CD8-positive, alpha-beta memory T cell (primary cell): Measurements from ENCODE around the gene TERB1. TPM values are rescaled to one million over a fixed set of nuclear protein-coding genes. Genes with fewer than 3 reads are reported as not detected.

Source experiments
- CTCF ChIA-PET: fragments of 350-600 bp; sonication (Branson Sonifier 250); formaldehyde crosslinking; loops from one replicate; lab custom pipeline; 2021; ENCODE audit warnings: antibody characterized with exemption; lab: Charles Lee
- POLR2A ChIA-PET: fragments of 350-600 bp; sonication (Branson Sonifier 250); formaldehyde crosslinking; loops from one replicate; lab custom pipeline; 2021; ENCODE audit warnings: antibody characterized with exemption; lab: Charles Lee
- DNase-seq, 5 donors: peaks; one replicate each; pipeline versions ENCODE4 v3.0.0 to v3.0.0-alpha.2; 2020 to 2022; ENCODE audit warnings: mixed read lengths in 1 of 5
- H3K27ac ChIP-seq: one replicate; pipeline ENCODE4 v1.7.0; 2013; ENCODE audit warnings: low read depth, mild to moderate bottlenecking, low read length, moderate library complexity
- H3K27me3 ChIP-seq: 2 replicates; pipeline ENCODE4 v1.7.0; 2013; ENCODE audit warnings: low read length, mild to moderate bottlenecking; ENCODE audit not compliant: insufficient read depth, poor library complexity, severe bottlenecking
- H3K36me3 ChIP-seq: 2 replicates; pipeline ENCODE4 v1.7.0; 2013; ENCODE audit warnings: mild to moderate bottlenecking, low read length, moderate library complexity; ENCODE audit not compliant: insufficient read depth
- H3K4me1 ChIP-seq: 2 replicates; pipeline ENCODE4 v1.7.0; 2013; ENCODE audit warnings: mild to moderate bottlenecking, low read length, moderate library complexity; ENCODE audit not compliant: insufficient read depth
- H3K4me3 ChIP-seq: 2 replicates; pipeline ENCODE4 v1.7.0; 2013; ENCODE audit warnings: mild to moderate bottlenecking, low read length
- H3K9me3 ChIP-seq: 2 replicates; pipeline ENCODE4 v1.7.0; 2013; ENCODE audit warnings: mild to moderate bottlenecking, low read length
- H3K27ac Mint-ChIP-seq, 8 donors: one replicate each; pipeline ENCODE4 v1.8.0; 2020 to 2021; ENCODE audit warnings: mixed read lengths in 8 of 8, mild to moderate bottlenecking in 6 of 8, inconsistent platforms in 3 of 8, moderate library complexity in 3 of 8
- H3K27me3 Mint-ChIP-seq, 2 donors: one replicate each; pipeline ENCODE4 v1.8.0; 2020 to 2021; ENCODE audit warnings: mixed read lengths in 2 of 2, mild to moderate bottlenecking in 1 of 2, moderate library complexity in 1 of 2
- H3K36me3 Mint-ChIP-seq, 3 donors: one replicate each; pipeline ENCODE4 v1.8.0; 2020 to 2021; ENCODE audit warnings: mixed read lengths in 3 of 3, inconsistent platforms in 1 of 3, mild to moderate bottlenecking in 1 of 3
- H3K4me1 Mint-ChIP-seq, 3 donors: one replicate each; pipeline ENCODE4 v1.8.0; 2020 to 2021; ENCODE audit warnings: mixed read lengths in 3 of 3, inconsistent platforms in 1 of 3, mild to moderate bottlenecking in 1 of 3
- H3K4me3 Mint-ChIP-seq, 7 donors: one replicate each; pipeline ENCODE4 v1.8.0; 2020 to 2021; ENCODE audit warnings: mixed read lengths in 7 of 7, mild to moderate bottlenecking in 6 of 7, moderate library complexity in 4 of 7, inconsistent platforms in 2 of 7
- H3K9me3 Mint-ChIP-seq, 5 donors: one replicate each; pipeline ENCODE4 v1.8.0; 2020 to 2022; ENCODE audit warnings: mixed read lengths in 5 of 5, mild to moderate bottlenecking in 3 of 5, moderate library complexity in 2 of 5, inconsistent platforms in 1 of 5
- polyA plus RNA-seq: library from polyadenylated mRNA; unstranded; fragments of 300-500 nt; fragmentation: Illumina TruSeq; gene quantifications from one replicate; pipeline ENCODE4 v1.2.3, GENCODE V29; 2021
- total RNA-seq, 2 experiments: library from RNA; stranded (reverse); gene quantifications; one replicate each; pipeline ENCODE4 v1.2.3, GENCODE V29; 2021

The TERB1 gene
- total and polyA plus RNA-seq, 3 experiments from 2014 or later = 0.20 TPM; not detected in 2

DNA sequence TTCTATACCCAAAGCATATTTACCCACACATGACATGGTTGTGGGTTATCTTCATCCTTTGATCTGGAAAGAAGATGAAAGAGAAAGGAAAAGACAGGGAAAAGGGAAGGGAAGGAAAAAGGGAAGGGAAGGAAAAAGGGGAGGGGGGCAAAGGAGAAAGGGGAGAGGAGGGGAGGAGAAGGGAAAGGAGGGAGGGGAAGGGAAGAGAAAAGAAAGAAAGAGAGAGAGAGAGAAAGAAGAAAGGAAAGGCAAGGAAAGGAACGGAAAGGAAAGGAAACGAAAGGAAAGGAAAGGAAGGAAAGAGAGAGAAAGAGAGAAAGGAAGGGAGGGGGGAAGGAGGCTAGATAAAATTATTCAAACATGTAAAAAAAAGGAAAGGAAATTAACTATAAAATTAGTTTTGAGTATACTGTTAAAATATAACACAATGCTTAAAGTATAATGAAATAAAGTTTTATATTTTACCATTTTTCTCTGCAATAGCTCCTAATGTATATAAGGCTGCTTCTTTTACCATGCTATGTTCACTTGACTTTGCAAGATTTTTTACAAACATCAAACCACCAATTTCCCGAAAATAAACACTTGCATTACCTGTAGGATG, 11.2 kb downstream of the TERB1 start:
- no peaks in the 10 kb centered on the region for H3K36me3 Mint-ChIP-seq
- H3K4me3 ChIP-seq = no peak overlapping the region
- no peaks in the 10 kb centered on the region for H3K27me3 ChIP-seq
- H3K4me3 Mint-ChIP-seq = no peak overlapping the region
- ChIA-PET CTCF (no interaction called here), POLR2A (no interaction called here)
- H3K9me3 ChIP-seq = no peaks in the 10 kb centered on the region
- peaks cover 0 to 2% of the 10 kb centered on the region in 2 donors for H3K27me3 Mint-ChIP-seq
- H3K4me1 Mint-ChIP-seq = no peaks in the 10 kb centered on the region
- no peak for DNase-seq
- no peaks in the 10 kb centered on the region for H3K9me3 Mint-ChIP-seq
- H3K27ac Mint-ChIP-seq = no peak overlapping the region
- H3K27ac ChIP-seq = no peak overlapping the region
- no peaks in the 10 kb centered on the region for H3K4me1 ChIP-seq
- H3K36me3 ChIP-seq = no peaks in the 10 kb centered on the region

DNA sequence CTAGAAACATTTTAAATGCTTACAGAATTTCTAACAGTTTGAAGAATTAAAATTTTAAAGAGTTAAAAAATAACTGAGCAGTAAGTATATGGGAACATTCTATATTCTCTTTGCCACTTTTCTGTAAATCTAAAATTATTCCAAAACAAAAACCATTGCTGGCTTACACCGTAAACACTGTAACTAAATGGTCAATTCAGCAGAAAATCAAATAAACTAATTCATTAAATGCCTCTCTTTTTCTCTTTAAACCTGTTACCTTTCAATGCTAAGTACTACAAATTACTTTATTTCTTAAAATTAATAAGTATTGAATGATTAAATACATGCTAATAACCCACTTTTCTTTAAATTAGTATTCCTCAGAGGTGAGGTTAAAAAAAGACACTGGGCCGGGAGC, 14.0 kb downstream of the TERB1 start:
- ChIA-PET CTCF (no interaction called here), POLR2A (no interaction called here)
- Histone ChIP-seq H3K27me3 (no peaks in the 10 kb centered on the region), H3K27ac (no peak overlapping the region), H3K4me3 (no peak overlapping the region), H3K4me1 (no peaks in the 10 kb centered on the region), H3K36me3 (no peaks in the 10 kb centered on the region), H3K9me3 (no peaks in the 10 kb centered on the region)
- Mint-ChIP-seq H3K9me3 (no peaks in the 10 kb centered on the region), H3K36me3 (no peaks in the 10 kb centered on the region), H3K4me3 (no peak overlapping the region), H3K4me1 (no peaks in the 10 kb centered on the region), H3K27ac (no peak overlapping the region), H3K27me3 (peaks cover 0 to 2% of the 10 kb centered on the region in 2 donors)
- DNase-seq = no peak

DNA sequence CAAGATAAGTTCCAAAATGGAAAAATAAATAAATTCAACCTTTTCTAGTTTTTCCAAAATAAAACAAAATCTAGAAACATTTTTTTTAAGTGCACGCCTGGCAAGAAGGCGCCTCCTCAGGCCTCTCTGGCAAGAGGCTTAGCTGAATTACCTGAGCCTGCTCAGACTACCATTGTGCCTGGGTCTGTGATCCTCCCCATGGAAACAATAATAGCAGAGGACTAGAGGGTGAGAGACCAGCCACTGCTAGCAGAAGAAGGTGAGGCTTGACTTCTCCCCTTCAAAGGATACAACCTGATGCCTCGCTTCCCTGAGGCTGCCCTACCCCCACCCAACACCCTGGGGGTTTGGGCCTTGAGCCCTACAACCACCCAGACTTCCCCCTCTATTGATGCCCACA, 14.8 kb downstream of the TERB1 start:
- Mint-ChIP-seq H3K36me3 (no peaks in the 10 kb centered on the region), H3K9me3 (no peaks in the 10 kb centered on the region), H3K27ac (no peak overlapping the region), H3K4me3 (no peak overlapping the region), H3K27me3 (peaks cover 0 to 2% of the 10 kb centered on the region in 2 donors), H3K4me1 (no peaks in the 10 kb centered on the region)
- no peaks in the 10 kb centered on the region for H3K27me3 ChIP-seq
- POLR2A ChIA-PET = no interaction called here
- H3K4me3 ChIP-seq = no peak overlapping the region
- H3K36me3 ChIP-seq = no peaks in the 10 kb centered on the region
- no peak for DNase-seq
- H3K27ac ChIP-seq = no peak overlapping the region
- no peaks in the 10 kb centered on the region for H3K9me3 ChIP-seq
- CTCF ChIA-PET = no interaction called here
- no peaks in the 10 kb centered on the region for H3K4me1 ChIP-seq

DNA sequence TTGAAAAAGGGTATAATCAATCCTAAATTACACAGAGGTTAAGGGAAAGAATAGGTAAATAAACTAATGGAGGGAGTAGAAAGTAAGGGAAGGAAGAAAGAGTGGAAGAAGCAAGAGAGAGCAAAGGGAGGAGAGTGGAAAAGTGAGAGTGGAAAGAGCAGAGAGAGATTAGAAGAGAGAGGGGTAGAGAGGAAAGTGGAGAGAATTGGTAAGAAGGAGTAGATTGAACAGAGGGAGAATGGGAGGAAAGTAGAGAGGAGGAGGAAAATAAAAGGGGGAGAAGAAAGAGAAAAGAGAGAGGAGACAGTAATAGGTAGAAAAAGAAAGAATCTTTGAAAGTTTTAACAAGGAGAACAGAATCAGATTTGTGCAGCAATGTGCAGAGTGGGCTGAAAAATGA, 24.9 kb downstream of the TERB1 start:
- Mint-ChIP-seq H3K36me3 (peaks cover 0 to 11% (median 3%) of the 10 kb centered on the region in 3 donors), H3K27ac (no peak overlapping the region), H3K4me1 (no peaks in the 10 kb centered on the region), H3K27me3 (peaks cover 0 to 1% of the 10 kb centered on the region in 2 donors), H3K9me3 (peaks cover 0 to 1% (median 0%) of the 10 kb centered on the region in 5 donors), H3K4me3 (no peak overlapping the region)
- POLR2A ChIA-PET = no interaction called here
- CTCF ChIA-PET = interaction anchor here (1.5 kb wide), 1 partner anchor 8 kb away, joined by 3 read pairs; no protein-coding TSS in a partner anchor
- Histone ChIP-seq H3K27ac (no peak overlapping the region), H3K27me3 (no peaks in the 10 kb centered on the region), H3K4me1 (no peaks in the 10 kb centered on the region), H3K36me3 (no peaks in the 10 kb centered on the region), H3K9me3 (no peaks in the 10 kb centered on the region), H3K4me3 (no peak overlapping the region)
- no peak for DNase-seq

DNA sequence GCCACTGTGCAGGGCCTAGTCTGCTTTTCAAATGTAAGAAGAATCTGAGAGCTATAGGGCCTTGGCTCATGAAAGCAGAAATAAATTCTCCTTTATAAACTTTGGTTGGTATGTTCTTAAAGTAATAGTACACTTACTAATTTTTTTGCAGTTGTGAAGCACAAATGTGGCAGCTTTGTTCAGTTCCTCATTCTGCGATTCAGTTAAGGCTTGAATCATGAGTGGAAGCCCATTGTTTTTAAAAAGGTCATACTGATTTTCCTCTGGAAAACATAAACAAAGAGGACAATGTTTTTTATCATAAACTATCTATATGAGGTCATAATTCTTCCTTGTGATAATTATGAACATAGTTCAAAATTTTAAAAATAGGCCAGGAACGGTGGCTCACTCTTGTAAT, 26.4 kb downstream of the TERB1 start:
- ChIA-PET POLR2A (no interaction called here), CTCF (no interaction called here)
- H3K4me1 ChIP-seq = no peaks in the 10 kb centered on the region
- H3K4me1 Mint-ChIP-seq = no peaks in the 10 kb centered on the region
- H3K4me3 ChIP-seq = no peak overlapping the region
- no peaks in the 10 kb centered on the region for H3K27me3 ChIP-seq
- H3K4me3 Mint-ChIP-seq = no peak overlapping the region
- no peak overlapping the region for H3K27ac Mint-ChIP-seq
- H3K27me3 Mint-ChIP-seq = peaks cover 0 to 1% of the 10 kb centered on the region in 2 donors
- peaks cover 0 to 1% (median 0%) of the 10 kb centered on the region in 5 donors for H3K9me3 Mint-ChIP-seq
- no peak overlapping the region for H3K27ac ChIP-seq
- H3K9me3 ChIP-seq = no peaks in the 10 kb centered on the region
- DNase-seq = no peak
- H3K36me3 Mint-ChIP-seq = peaks cover 0 to 11% (median 3%) of the 10 kb centered on the region in 3 donors
- H3K36me3 ChIP-seq = no peaks in the 10 kb centered on the region

DNA sequence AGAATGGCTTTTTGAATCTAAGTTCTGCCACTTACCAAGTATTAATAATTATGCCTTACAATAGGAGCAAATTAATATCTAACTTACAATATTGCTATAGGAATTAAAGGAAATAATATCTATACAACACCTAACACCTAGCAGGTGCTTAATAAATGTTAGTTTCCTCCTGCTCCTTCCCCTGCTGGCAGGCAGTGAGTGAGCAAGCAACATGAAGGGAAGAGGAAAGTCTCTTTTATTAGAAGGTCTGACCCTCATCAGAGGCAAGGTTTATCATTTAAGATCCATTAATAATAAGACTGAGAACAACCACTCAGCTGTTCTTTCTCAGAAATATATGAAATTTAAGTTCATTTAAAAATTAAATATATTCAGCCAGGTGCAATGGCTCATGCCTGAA, 43.3 kb downstream of the TERB1 start:
- Mint-ChIP-seq H3K36me3 (no peaks in the 10 kb centered on the region), H3K9me3 (no peaks in the 10 kb centered on the region), H3K4me1 (no peaks in the 10 kb centered on the region), H3K27me3 (peaks cover 1 to 2% of the 10 kb centered on the region in 2 donors), H3K4me3 (no peak overlapping the region), H3K27ac (no peak overlapping the region)
- no peak for DNase-seq
- Histone ChIP-seq H3K4me1 (no peaks in the 10 kb centered on the region), H3K4me3 (no peak overlapping the region), H3K36me3 (no peaks in the 10 kb centered on the region), H3K27ac (no peak overlapping the region), H3K27me3 (no peaks in the 10 kb centered on the region), H3K9me3 (no peaks in the 10 kb centered on the region)
- CTCF ChIA-PET = no interaction called here
- POLR2A ChIA-PET = no interaction called here

DNA sequence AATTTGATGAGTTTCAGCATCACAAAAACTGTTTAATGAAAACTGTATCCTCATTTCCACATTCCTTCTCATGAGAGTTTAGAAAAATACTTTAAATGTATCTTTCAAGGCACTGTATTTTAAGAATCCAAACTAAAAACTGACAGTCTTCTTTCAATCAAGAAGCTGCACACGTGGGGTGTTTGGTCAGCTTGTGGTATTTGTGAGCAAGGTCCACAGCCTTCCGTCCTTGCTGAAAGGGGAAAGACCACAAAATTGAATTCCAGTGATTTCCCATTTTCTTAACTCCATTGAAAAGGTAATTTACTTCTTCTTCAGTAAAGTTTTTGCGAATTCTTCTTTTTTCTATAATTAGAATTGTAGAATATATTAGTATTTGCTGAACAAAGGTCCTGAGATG, 46.6 kb downstream of the TERB1 start:
- H3K4me3 ChIP-seq = no peak overlapping the region
- no peaks in the 10 kb centered on the region for H3K27me3 ChIP-seq
- Mint-ChIP-seq H3K4me3 (no peak overlapping the region), H3K4me1 (peaks cover 16 to 19% (median 18%) of the 10 kb centered on the region in 3 donors), H3K36me3 (peaks cover 0 to 11% (median 0%) of the 10 kb centered on the region in 3 donors), H3K27me3 (peaks cover 8 to 14% of the 10 kb centered on the region in 2 donors), H3K9me3 (no peaks in the 10 kb centered on the region), H3K27ac (no peak overlapping the region)
- H3K36me3 ChIP-seq = no peaks in the 10 kb centered on the region
- no peak overlapping the region for H3K27ac ChIP-seq
- H3K4me1 ChIP-seq = peaks cover 17% of the 10 kb centered on the region
- DNase-seq = no peak
- POLR2A ChIA-PET = no interaction called here
- CTCF ChIA-PET = interaction anchor here (1.3 kb wide), 1 partner anchor 348 kb away, joined by 4 read pairs; no protein-coding TSS in a partner anchor
- H3K9me3 ChIP-seq = no peaks in the 10 kb centered on the region

DNA sequence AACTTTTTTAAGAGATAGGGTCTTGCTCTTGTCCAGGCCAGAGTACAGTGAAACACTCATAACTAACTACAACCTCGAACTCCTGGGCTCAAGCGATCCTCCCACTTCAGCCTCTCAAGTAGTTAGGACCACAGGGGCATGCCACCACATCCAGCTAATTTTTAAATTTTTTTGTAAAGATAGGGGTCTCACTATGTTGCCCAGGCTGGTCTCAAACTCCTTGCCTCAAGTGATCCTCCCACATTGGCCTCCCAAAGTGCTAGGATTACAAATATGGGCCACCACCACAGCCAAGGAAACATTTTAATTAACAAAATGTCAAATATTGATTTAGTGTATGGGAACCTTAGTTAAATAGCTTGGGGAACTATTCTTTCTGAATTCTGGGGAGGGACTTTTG, 47.2 kb downstream of the TERB1 start:
- peaks cover 8 to 14% of the 10 kb centered on the region in 2 donors for H3K27me3 Mint-ChIP-seq

More for the DNA sequence above, 47.2 kb downstream of the TERB1 start:
- Histone ChIP-seq H3K36me3 (peaks cover under 1% of the 10 kb centered on the region), H3K9me3 (no peaks in the 10 kb centered on the region), H3K27ac (no peak overlapping the region), H3K27me3 (no peaks in the 10 kb centered on the region), H3K4me3 (no peak overlapping the region), H3K4me1 (peaks cover 23% of the 10 kb centered on the region)
- Mint-ChIP-seq H3K36me3 (peaks cover 0 to 16% (median 0%) of the 10 kb centered on the region in 3 donors), H3K4me1 (peaks cover 22 to 25% (median 24%) of the 10 kb centered on the region in 3 donors), H3K27ac (no peak overlapping the region), H3K9me3 (no peaks in the 10 kb centered on the region), H3K4me3 (no peak overlapping the region)
- ChIA-PET CTCF (interaction anchor here (1.3 kb wide), 1 partner anchor 347 kb away, joined by 4 read pairs; no protein-coding TSS in a partner anchor), POLR2A (no interaction called here)
- DNase-seq = no peak
